Activated T-cell treated with anti-CD3 and anti-CD28 coated beads, Interleukin-2, amount 50 U/mL, for 72 hours (primary cell): Measurements from ENCODE around the gene IREB2. TPM values are rescaled to one million over a fixed set of nuclear protein-coding genes. Genes with fewer than 3 reads are reported as not detected.

ENCODE experiments used
- ATAC-seq, 2 donors: fragments of 150-1000 bp; cut with Tn5 transposase; replicated peaks in 1 of 2; 2 replicates each; pipeline ENCODE4 v1.10.0; 2021; ENCODE audit warnings: moderate library complexity in 2 of 2, mild to moderate bottlenecking in 1 of 2
- DNase-seq, 2 donors: peaks; one replicate each; pipeline ENCODE4 v3.0.0; 2021 to 2022; ENCODE audit warnings: mixed read lengths in 1 of 2
- H3K27ac Mint-ChIP-seq: one replicate; pipeline ENCODE4 v1.8.0; 2022; ENCODE audit warnings: mild to moderate bottlenecking, moderate library complexity, mixed read lengths
- H3K27me3 Mint-ChIP-seq: one replicate; pipeline ENCODE4 v1.8.0; 2022; ENCODE audit warnings: low read depth, mixed read lengths
- H3K36me3 Mint-ChIP-seq, 2 donors: one replicate each; pipeline ENCODE4 v1.8.0; 2022; ENCODE audit warnings: mixed read lengths in 2 of 2, mild to moderate bottlenecking in 1 of 2; ENCODE audit not compliant: insufficient read depth in 2 of 2
- H3K4me1 Mint-ChIP-seq: one replicate; pipeline ENCODE4 v1.8.0; 2022; ENCODE audit warnings: low read depth, mixed read lengths
- H3K4me3 Mint-ChIP-seq, 2 donors: one replicate each; pipeline ENCODE4 v1.8.0; 2022; ENCODE audit warnings: mild to moderate bottlenecking in 2 of 2, mixed read lengths in 2 of 2, moderate library complexity in 2 of 2
- H3K9me3 Mint-ChIP-seq, 2 donors: one replicate each; pipeline ENCODE4 v1.8.0; 2022; ENCODE audit warnings: mixed read lengths in 2 of 2
- total RNA-seq, 2 donors: library from RNA; stranded (reverse); gene quantifications; one replicate each; pipeline ENCODE4 v1.2.3, GENCODE V29; 2022

The IREB2 gene
- total RNA-seq, 2 donors from 2014 or later: 64.1 to 72.2 TPM

GRCh38 chr15:78414621-78415250 lies 23.3 kb upstream of the IREB2 start:
- Mint-ChIP-seq H3K27ac (no peak overlapping the region), H3K36me3 (no peaks in the 10 kb centered on the region), H3K27me3 (no peaks in the 10 kb centered on the region), H3K4me3 (no peak overlapping the region), H3K4me1 (peaks cover 5% of the 10 kb centered on the region), H3K9me3 (peaks cover 0 to 1% of the 10 kb centered on the region in 2 donors)
- no peak for DNase-seq
- ATAC-seq: no peak

GRCh38 chr15:78415284-78415683 lies 22.7 kb upstream of the IREB2 start:
- Mint-ChIP-seq H3K4me3 (no peak overlapping the region), H3K27me3 (no peaks in the 10 kb centered on the region), H3K9me3 (peaks cover 0 to 1% of the 10 kb centered on the region in 2 donors), H3K4me1 (peaks cover 5% of the 10 kb centered on the region), H3K36me3 (no peaks in the 10 kb centered on the region), H3K27ac (no peak overlapping the region)
- ATAC-seq: no peak
- DNase-seq: no peak

DNA sequence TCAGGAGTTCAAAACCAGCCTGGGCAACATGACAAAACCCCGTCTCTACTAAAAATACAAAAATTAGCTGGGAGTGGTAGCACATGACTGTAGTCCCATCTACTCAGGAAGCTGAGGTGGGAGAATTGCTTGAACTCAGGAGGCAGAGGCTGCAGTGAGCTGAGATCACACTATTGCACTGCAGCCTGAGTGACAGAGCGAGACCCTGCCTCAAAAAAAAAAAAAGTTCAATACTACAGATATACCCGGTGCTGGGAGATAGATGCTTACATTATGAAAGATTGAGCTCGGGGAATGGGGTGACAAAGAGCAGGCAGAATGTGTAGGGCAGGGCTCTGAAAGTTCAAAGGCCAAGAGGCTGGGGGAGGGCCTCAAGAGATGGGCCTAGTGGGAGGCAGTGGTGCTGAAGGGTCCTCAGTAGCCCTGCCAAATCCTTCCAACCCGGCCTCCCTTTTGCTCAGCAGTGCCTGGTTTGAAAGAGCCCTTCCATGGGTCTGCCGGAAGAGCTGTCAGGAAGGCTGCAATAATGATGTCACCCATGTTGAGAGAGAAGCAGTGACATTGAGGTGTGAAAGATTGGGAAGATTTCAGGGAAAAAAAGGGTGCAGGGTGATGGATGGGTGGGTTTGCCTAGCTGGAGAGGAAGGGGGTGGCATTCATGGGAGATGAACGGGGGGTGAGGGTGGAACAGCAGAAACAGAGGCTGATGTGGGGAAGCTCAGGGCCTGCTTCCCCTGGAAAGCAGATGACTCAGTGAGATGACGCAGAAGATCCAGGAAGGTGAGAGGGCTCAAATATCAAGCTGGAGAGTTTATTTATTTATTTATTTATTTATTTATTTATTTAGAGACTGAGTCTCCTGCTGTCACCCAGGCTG lies 20.0 kb upstream of the IREB2 start:
- no peak for DNase-seq
- H3K36me3 Mint-ChIP-seq: no peaks in the 10 kb centered on the region
- no peak overlapping the region for H3K4me3 Mint-ChIP-seq
- peaks cover 13% of the 10 kb centered on the region for H3K4me1 Mint-ChIP-seq
- no peak overlapping the region for H3K27ac Mint-ChIP-seq
- H3K27me3 Mint-ChIP-seq: peaks cover 8% of the 10 kb centered on the region
- peaks cover 0 to 1% of the 10 kb centered on the region in 2 donors for H3K9me3 Mint-ChIP-seq
- no peak for ATAC-seq

DNA sequence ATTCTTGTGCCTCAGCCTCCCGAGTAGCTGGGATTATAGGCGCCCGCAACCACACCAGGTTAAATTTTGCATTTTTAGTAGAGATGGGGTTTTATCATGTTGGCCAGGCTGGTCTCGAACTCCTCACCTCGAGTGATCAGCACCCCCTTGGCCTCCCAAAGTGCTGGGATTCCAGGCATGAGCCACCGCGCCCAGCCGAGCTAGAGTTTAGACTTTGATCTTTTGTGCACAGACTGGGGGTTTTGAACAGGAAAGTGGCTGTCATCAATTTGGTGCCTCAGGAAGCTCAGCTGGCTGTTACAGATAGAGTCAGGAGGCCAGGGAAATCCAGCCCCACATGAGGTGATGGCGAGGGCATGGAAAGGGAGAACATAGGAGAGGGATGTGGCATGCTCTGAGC lies 19.3 kb upstream of the IREB2 start:
- H3K27ac Mint-ChIP-seq: no peak overlapping the region
- H3K4me1 Mint-ChIP-seq: peaks cover 18% of the 10 kb centered on the region
- H3K27me3 Mint-ChIP-seq: peaks cover 13% of the 10 kb centered on the region
- peaks cover 0 to 1% of the 10 kb centered on the region in 2 donors for H3K9me3 Mint-ChIP-seq
- no peak overlapping the region for H3K4me3 Mint-ChIP-seq
- no peak for DNase-seq
- no peak for ATAC-seq
- no peaks in the 10 kb centered on the region for H3K36me3 Mint-ChIP-seq

- H3K36me3 Mint-ChIP-seq: no peaks in the 10 kb centered on the region
- peaks cover 23% of the 10 kb centered on the region for H3K4me1 Mint-ChIP-seq
- H3K27me3 Mint-ChIP-seq: peaks cover 20% of the 10 kb centered on the region
- H3K4me3 Mint-ChIP-seq: no peak overlapping the region
- H3K9me3 Mint-ChIP-seq: peaks cover 0 to 1% of the 10 kb centered on the region in 2 donors
- no peak for DNase-seq
- H3K27ac Mint-ChIP-seq: no peak overlapping the region
- no peak for ATAC-seq
Measured at GRCh38 chr15:78419367-78419766, 18.6 kb upstream of the IREB2 start.

GRCh38 chr15:78420220-78420619 lies 17.8 kb upstream of the IREB2 start:
- Mint-ChIP-seq H3K27me3 (peaks cover 28% of the 10 kb centered on the region), H3K4me3 (no peak overlapping the region), H3K36me3 (no peaks in the 10 kb centered on the region), H3K9me3 (peaks cover 0 to 1% of the 10 kb centered on the region in 2 donors), H3K27ac (no peak overlapping the region), H3K4me1 (peaks cover 27% of the 10 kb centered on the region)
- ATAC-seq: no peak
- no peak for DNase-seq

- H3K4me1 Mint-ChIP-seq: peaks cover 32% of the 10 kb centered on the region
- DNase-seq (no peak), ATAC-seq (no peak)
- H3K9me3 Mint-ChIP-seq: peaks cover 0 to 1% of the 10 kb centered on the region in 2 donors
- no peaks in the 10 kb centered on the region for H3K36me3 Mint-ChIP-seq
- H3K27me3 Mint-ChIP-seq: peaks cover 31% of the 10 kb centered on the region
- H3K4me3 Mint-ChIP-seq: no peak overlapping the region
- no peak overlapping the region for H3K27ac Mint-ChIP-seq
Measured at GRCh38 chr15:78420766-78421165, 17.2 kb upstream of the IREB2 start.

DNA sequence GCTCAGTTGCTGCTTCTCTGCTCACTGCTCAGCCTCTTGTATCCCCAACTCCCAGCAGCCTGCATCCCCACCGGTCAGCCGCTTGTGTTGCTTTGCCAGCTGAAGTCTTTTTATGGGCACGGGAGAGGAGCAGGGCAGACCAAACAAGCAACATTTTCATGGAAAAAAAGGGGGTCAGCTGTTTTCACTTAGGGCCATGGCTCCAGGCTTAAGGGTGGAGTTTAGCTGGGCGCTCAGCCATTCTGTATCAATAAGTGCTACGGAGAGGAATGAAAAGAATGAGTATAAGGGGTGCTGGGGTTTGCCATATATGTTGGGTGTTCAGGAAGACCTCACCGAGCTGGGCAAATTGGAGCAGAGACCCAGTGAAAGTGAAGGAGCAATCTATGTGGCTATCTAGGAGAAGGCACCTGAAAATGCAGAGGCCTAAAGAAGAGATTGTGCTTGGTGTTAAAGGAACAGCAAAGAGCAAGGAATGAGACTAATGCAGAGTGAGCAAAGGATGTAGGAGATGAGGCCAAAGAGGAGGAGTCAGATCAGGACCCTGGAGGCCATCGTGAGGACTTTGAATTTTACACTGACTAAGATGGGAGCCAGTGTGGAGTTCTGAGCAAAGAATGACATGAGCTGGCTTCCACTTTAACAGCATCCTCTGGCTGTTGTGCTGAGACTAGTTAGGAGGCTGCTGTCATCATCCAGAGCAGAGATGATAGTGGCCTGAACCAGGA lies 16.6 kb upstream of the IREB2 start:
- Mint-ChIP-seq H3K27me3 (peaks cover 31% of the 10 kb centered on the region), H3K4me3 (no peak overlapping the region), H3K27ac (no peak overlapping the region), H3K9me3 (peaks cover 0 to 1% of the 10 kb centered on the region in 2 donors), H3K36me3 (no peaks in the 10 kb centered on the region), H3K4me1 (peaks cover 39% of the 10 kb centered on the region)
- DNase-seq (no peak), ATAC-seq (no peak)

GRCh38 chr15:78422571-78423340 lies 15.3 kb upstream of the IREB2 start:
- Mint-ChIP-seq H3K4me3 (no peak overlapping the region), H3K36me3 (no peaks in the 10 kb centered on the region), H3K27me3 (peaks cover 31% of the 10 kb centered on the region), H3K4me1 (peaks cover 39% of the 10 kb centered on the region), H3K27ac (no peak overlapping the region), H3K9me3 (peaks cover 0 to 1% of the 10 kb centered on the region in 2 donors)
- peak; percentile 67 to 74 for ATAC-seq
- DNase-seq: peak; percentile 60 to 69

DNA sequence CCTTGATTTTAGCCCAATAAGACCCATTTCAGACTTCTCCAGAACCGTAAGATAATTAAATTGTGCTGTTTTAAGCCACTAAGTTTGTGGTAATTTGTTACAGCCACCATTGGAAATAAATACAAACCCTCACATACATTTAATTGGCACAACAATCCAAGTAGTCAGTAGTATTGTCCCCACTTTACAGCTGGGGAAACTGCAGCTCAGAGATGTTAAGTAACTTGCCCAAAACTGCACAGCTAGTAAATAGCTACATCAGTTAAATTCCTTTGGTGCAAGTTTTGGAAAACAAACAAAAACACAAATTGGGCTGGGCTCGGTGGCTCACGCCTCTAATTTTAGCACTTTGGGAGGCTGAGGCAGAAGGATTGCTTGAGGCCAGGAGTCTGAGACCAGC lies 13.3 kb upstream of the IREB2 start:
- DNase-seq (no peak), ATAC-seq (no peak)
- no peaks in the 10 kb centered on the region for H3K9me3 Mint-ChIP-seq
- no peaks in the 10 kb centered on the region for H3K36me3 Mint-ChIP-seq
- H3K27ac Mint-ChIP-seq: no peak overlapping the region
- H3K4me1 Mint-ChIP-seq: peaks cover 43% of the 10 kb centered on the region
- H3K27me3 Mint-ChIP-seq: peaks cover 31% of the 10 kb centered on the region
- H3K4me3 Mint-ChIP-seq: no peak overlapping the region

DNA sequence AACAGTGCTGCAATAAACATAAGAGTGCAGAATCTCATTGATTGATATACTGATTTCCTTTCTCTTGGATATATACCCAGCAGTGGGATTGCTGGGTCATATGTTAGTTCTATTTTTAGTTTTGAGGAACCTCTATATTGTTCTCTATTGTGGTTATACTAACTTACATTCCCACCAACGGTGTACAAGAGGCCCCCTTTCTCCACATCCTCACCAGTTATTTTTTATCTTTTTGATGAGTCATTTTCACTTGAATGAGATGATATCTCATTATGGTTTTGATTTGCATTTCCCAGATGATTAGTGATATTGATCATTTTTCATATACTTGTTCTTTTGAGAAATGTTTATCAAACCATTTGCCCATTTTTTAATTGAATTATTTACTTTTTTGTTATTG lies 12.4 kb upstream of the IREB2 start:
- H3K9me3 Mint-ChIP-seq: no peaks in the 10 kb centered on the region
- peaks cover 38% of the 10 kb centered on the region for H3K27me3 Mint-ChIP-seq
- no peak overlapping the region for H3K27ac Mint-ChIP-seq
- ATAC-seq (peak; percentile 35 to 62), DNase-seq (no peak)
- H3K4me3 Mint-ChIP-seq: peak overlapping the region in 1 of 2 donors; percentile 8
- no peaks in the 10 kb centered on the region for H3K36me3 Mint-ChIP-seq
- H3K4me1 Mint-ChIP-seq: peaks cover 43% of the 10 kb centered on the region

- Mint-ChIP-seq H3K4me1 (peaks cover 43% of the 10 kb centered on the region), H3K27ac (no peak overlapping the region), H3K27me3 (peaks cover 43% of the 10 kb centered on the region), H3K9me3 (no peaks in the 10 kb centered on the region), H3K4me3 (peak overlapping the region; percentile 8 to 18), H3K36me3 (no peaks in the 10 kb centered on the region)
- ATAC-seq (no peak), DNase-seq (no peak)
Measured at GRCh38 chr15:78426300-78426699, 11.7 kb upstream of the IREB2 start.
